Body of pancreas (tissue), 4 donors: ENCODE measurements around the gene STRBP.

ENCODE experiments used
- CTCF ChIP-seq, 7 experiments: fragments of 450-650 bp in 4 of 7; fragments of 200-600 bp in 3 of 7; sonication (generic) in 3 of 7; IDR thresholded peaks; one replicate each; pipeline ENCODE4 v1.5.1; 2016 to 2019; ENCODE audit warnings: antibody characterized with exemption in 7 of 7
- POLR2A ChIP-seq, 3 donors: fragments of 450-650 bp; IDR thresholded peaks; one replicate each; pipeline ENCODE4 v1.6.1; 2016; ENCODE audit warnings: antibody characterized with exemption in 3 of 3, mild to moderate bottlenecking in 2 of 3

GRCh38 chr9:123196124-123196523, 72.3 kb downstream of the STRBP start:
- no peak for TF ChIP-seq CTCF (IDR thresholded peaks at IDR 0.05)
- no peak for TF ChIP-seq POLR2A (IDR thresholded peaks at IDR 0.05)
